ENCODE measurements around the gene ANTXR2. TPM values are rescaled to one million over a fixed set of nuclear protein-coding genes. Genes with fewer than 3 reads are reported as not detected.

Gene ANTXR2
- total and polyA plus RNA-seq, 2 donors (not counting 3 experiments of a cell fraction or from before 2014, with no cell fraction given) = 6.6 to 64.6 TPM

GRCh38 chr4:80070880-80071603 is 2.0 kb downstream of the ANTXR2 start:
- Histone ChIP-seq H3K9me3 (replicated peaks; ENCODE audit: control insufficient read depth, insufficient read depth, low read length) (no peaks in the 10 kb centered on the region), H3K4me3 (replicated peaks in 1 of 3; ENCODE audit: insufficient read depth in 1 of 3, low read depth in 1 of 3, low read length in 3 of 3) (peak overlapping the region in 2 of 3 experiments; percentile 88 to 95), H3K27me3 (ENCODE audit: control insufficient read depth in 2 of 2, insufficient read depth in 2 of 2, low read length in 2 of 2) (no peaks in the 10 kb centered on the region), H3K36me3 (ENCODE audit: control insufficient read depth in 2 of 2, extremely low read depth in 1 of 2, insufficient read depth in 2 of 2, low read length in 2 of 2) (peaks cover 0 to 3% of the 10 kb centered on the region in 2 experiments), H3K9ac (replicated peaks; ENCODE audit: extremely low read depth, insufficient read depth, low read length) (peak overlapping the region; percentile 76), H3K4me1 (ENCODE audit: control insufficient read depth, extremely low read depth, insufficient read depth, low read length) (peaks cover 36% of the 10 kb centered on the region), H3K9me1 (replicated peaks; ENCODE audit: control insufficient read depth, extremely low read depth, insufficient read depth, low read length) (no peaks in the 10 kb centered on the region), H3K79me2 (ENCODE audit: control insufficient read depth, insufficient read depth, low read length) (peaks cover 37% of the 10 kb centered on the region), H3K4me2 (ENCODE audit: insufficient read depth, low read length) (peak overlapping the region; percentile 94), H4K20me1 (replicated peaks; ENCODE audit: control insufficient read depth, extremely low read depth, insufficient read depth, low read length) (no peaks in the 10 kb centered on the region), H3K27ac (ENCODE audit: insufficient read depth, low read depth, low read length) (peak overlapping the region; percentile 57), H2AFZ (ENCODE audit: low read depth, low read length) (no peak overlapping the region)
- ChIA-PET POLR2A (no interaction called here), CTCF (interaction anchor here (1.4 to 3.4 kb wide), 4 partner anchors 113 to 154 kb away, joined by 5 to 31 read pairs (median 12); no protein-coding TSS in a partner anchor)
- intact Hi-C loops (cut with micrococcal nuclease) (loop anchor here (10.0 kb wide), 1 partner anchor 264 kb away; the partner anchor contains the start of gene CFAP299), dilution Hi-C loops (cut with MboI; ENCODE audit: extremely low pct_ligation_motif_present, low sequenced_read_pairs) (no loop called here)
- FAIRE-seq (no peak), DNase-seq (ENCODE audit: low read depth, low spot score) (peak; percentile 13)
- no TSS peak for BruUV-seq (replicated peaks)
- TF ChIP-seq MYC (IDR thresholded peaks at IDR 0.05; ENCODE audit: low read depth, low read length) = no peak
- TF ChIP-seq, protein P1, sequence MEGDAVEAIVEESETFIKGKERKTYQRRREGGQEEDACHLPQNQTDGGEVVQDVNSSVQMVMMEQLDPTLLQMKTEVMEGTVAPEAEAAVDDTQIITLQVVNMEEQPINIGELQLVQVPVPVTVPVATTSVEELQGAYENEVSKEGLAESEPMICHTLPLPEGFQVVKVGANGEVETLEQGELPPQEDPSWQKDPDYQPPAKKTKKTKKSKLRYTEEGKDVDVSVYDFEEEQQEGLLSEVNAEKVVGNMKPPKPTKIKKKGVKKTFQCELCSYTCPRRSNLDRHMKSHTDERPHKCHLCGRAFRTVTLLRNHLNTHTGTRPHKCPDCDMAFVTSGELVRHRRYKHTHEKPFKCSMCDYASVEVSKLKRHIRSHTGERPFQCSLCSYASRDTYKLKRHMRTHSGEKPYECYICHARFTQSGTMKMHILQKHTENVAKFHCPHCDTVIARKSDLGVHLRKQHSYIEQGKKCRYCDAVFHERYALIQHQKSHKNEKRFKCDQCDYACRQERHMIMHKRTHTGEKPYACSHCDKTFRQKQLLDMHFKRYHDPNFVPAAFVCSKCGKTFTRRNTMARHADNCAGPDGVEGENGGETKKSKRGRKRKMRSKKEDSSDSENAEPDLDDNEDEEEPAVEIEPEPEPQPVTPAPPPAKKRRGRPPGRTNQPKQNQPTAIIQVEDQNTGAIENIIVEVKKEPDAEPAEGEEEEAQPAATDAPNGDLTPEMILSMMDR (IDR thresholded peaks at IDR 0.05; ENCODE audit: extremely low read depth in 1 of 2, insufficient read depth in 1 of 2, low read depth in 1 of 2, low read length in 2 of 2) = no peak
- no peak for TF ChIP-seq POLR2A (IDR thresholded peaks at IDR 0.05; ENCODE audit: low read depth, low read length)
- TF ChIP-seq POLR2AphosphoS5 (IDR thresholded peaks at IDR 0.05; ENCODE audit: insufficient read depth, low read depth, low read length) = no peak
- no peak for TF ChIP-seq EZH2 (IDR thresholded peaks at IDR 0.05; ENCODE audit: borderline replicate concordance, low read depth, low read length, severe bottlenecking)
- TF ChIP-seq MAX (IDR thresholded peaks at IDR 0.05; ENCODE audit: insufficient read depth, insufficient read length) = no peak
- TF ChIP-seq GATA2 (IDR thresholded peaks at IDR 0.05; ENCODE audit: insufficient read depth, insufficient read length, low read depth, low read length) = no peak
- no peak for TF ChIP-seq JUN (IDR thresholded peaks at IDR 0.05; ENCODE audit: borderline replicate concordance, insufficient read depth, insufficient read length, low read depth)
- TF ChIP-seq FOS (IDR thresholded peaks at IDR 0.05; ENCODE audit: borderline replicate concordance, insufficient read depth, low read length) = no peak

All from endothelial cell of umbilical vein (primary cell).